Uterus (tissue), 4 donors: ENCODE measurements around the gene HSPA5. TPM values are rescaled to one million over a fixed set of nuclear protein-coding genes. Genes with fewer than 3 reads are reported as not detected.

ENCODE experiments used
- DNase-seq, 2 donors: peaks; one replicate each; pipeline ENCODE4 v3.0.0-alpha.2; 2019 to 2020
- H3K27ac ChIP-seq, 2 donors: fragments of 200-600 bp; sonication (generic); 1 replicate in 1 of 2; 2 replicates in 1 of 2; pipeline ENCODE4 v1.5.1; 2016 to 2018
- H3K27me3 ChIP-seq, 2 donors: fragments of 200-600 bp; sonication (generic); one replicate each; pipeline ENCODE4 v1.5.1; 2018 to 2019; ENCODE audit warnings: control low read depth in 1 of 2
- H3K36me3 ChIP-seq, 2 donors: fragments of 200-600 bp; sonication (generic); one replicate each; pipeline ENCODE4 v1.5.1; 2019; ENCODE audit warnings: control low read depth in 1 of 2
- H3K4me1 ChIP-seq, 2 donors: fragments of 200-600 bp; sonication (generic); one replicate each; pipeline ENCODE4 v1.5.1; 2018 to 2019; ENCODE audit warnings: control low read depth in 1 of 2
- H3K4me3 ChIP-seq, 2 donors: fragments of 200-600 bp; sonication (generic); 1 replicate in 1 of 2; 2 replicates in 1 of 2; pipeline ENCODE4 v1.5.1; 2018 to 2019; ENCODE audit warnings: mild to moderate bottlenecking in 1 of 2
- H3K9me3 ChIP-seq, 2 donors: fragments of 200-600 bp; sonication (generic); one replicate each; pipeline ENCODE4 v1.5.1; 2019; ENCODE audit warnings: control low read depth in 1 of 2
- POLR2A ChIP-seq, 2 donors: fragments of 450-650 bp; IDR thresholded peaks; one replicate each; pipeline ENCODE4 v1.6.1; 2016; ENCODE audit warnings: antibody characterized with exemption in 2 of 2, mild to moderate bottlenecking in 1 of 2, moderate library complexity in 1 of 2
- intact Hi-C: fragments of 100-400 bp; cut with DNase I; formaldehyde crosslinking; loops from one replicate; pipeline ENCODE4 v1.15.1; 2023; ENCODE audit warnings: low total_unique reads
- total RNA-seq, 4 donors: library from RNA; depleted of rRNA in 3 of 4; stranded (reverse); fragments of >200 nt in 3 of 4; gene quantifications; one replicate each; pipeline versions ENCODE4 v1.1.0 to v1.2.4, GENCODE V29; 2014 to 2023
- TF ChIP-seq, protein P1 (sequence below), 4 experiments: fragments of 200-600 bp in 2 of 4; fragments of 450-650 bp in 2 of 4; sonication (generic) in 2 of 4; IDR thresholded peaks; one replicate each; pipeline ENCODE4 v1.5.1; 2016 to 2019; ENCODE audit warnings: antibody characterized with exemption in 4 of 4, mild to moderate bottlenecking in 2 of 4, moderate library complexity in 1 of 4
- donor health status: DM: yes; HTN: yes; CAD: no.

The HSPA5 gene
- total RNA-seq, 4 donors from 2014 or later: 23.1 to 143 (median 88.4) TPM

DNA sequence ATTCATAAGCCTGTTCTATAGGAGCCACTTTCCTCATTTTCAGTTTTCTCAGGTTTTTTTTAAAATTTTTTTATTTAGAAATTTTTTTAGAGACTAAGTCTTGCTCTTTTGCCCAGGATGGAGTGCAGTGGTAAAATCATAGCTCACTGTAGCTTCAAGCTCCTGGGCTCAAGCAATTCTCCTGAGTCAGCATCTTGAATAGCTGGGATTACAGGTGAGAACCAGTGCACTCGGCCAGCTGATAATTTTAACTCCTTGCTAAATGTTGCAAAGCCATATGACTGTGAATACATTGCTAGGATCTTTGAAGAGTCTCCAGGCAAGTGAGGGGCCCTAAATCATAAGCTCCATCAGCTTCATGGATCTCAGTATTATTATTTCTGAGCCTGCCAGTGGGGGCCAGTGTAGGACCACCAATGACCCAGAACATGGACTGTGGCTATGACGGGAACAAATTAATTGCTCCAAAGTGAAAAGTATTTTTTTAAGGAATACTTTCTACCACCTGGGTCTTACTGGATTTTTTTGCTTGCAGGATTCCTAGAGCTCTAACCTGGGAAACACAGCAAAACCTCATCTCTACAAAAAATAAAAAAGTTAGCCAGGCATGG lies 14.7 kb upstream of the HSPA5 start:
- no peak for DNase-seq
- Histone ChIP-seq H3K27ac (no peak overlapping the region), H3K4me1 (no peaks in the 10 kb centered on the region), H3K36me3 (no peaks in the 10 kb centered on the region), H3K27me3 (no peaks in the 10 kb centered on the region), H3K4me3 (no peak overlapping the region), H3K9me3 (no peaks in the 10 kb centered on the region)
- intact Hi-C loops: no loop called here
- TF ChIP-seq, protein P1, sequence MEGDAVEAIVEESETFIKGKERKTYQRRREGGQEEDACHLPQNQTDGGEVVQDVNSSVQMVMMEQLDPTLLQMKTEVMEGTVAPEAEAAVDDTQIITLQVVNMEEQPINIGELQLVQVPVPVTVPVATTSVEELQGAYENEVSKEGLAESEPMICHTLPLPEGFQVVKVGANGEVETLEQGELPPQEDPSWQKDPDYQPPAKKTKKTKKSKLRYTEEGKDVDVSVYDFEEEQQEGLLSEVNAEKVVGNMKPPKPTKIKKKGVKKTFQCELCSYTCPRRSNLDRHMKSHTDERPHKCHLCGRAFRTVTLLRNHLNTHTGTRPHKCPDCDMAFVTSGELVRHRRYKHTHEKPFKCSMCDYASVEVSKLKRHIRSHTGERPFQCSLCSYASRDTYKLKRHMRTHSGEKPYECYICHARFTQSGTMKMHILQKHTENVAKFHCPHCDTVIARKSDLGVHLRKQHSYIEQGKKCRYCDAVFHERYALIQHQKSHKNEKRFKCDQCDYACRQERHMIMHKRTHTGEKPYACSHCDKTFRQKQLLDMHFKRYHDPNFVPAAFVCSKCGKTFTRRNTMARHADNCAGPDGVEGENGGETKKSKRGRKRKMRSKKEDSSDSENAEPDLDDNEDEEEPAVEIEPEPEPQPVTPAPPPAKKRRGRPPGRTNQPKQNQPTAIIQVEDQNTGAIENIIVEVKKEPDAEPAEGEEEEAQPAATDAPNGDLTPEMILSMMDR (IDR thresholded peaks at IDR 0.05): no peak
- TF ChIP-seq POLR2A (IDR thresholded peaks at IDR 0.05): no peak

- intact Hi-C loops: no loop called here
- DNase-seq: no peak
Observed at GRCh38 chr9:125254231-125254630, 13.1 kb upstream of the HSPA5 start.

GRCh38 chr9:125246261-125246667 lies 5.1 kb upstream of the HSPA5 start:
- Histone ChIP-seq H3K4me1 (no peaks in the 10 kb centered on the region), H3K27ac (no peak overlapping the region), H3K9me3 (no peaks in the 10 kb centered on the region), H3K4me3 (no peak overlapping the region), H3K36me3 (no peaks in the 10 kb centered on the region), H3K27me3 (no peaks in the 10 kb centered on the region)
- DNase-seq: no peak
- intact Hi-C loops: no loop called here
- no peak for TF ChIP-seq POLR2A (IDR thresholded peaks at IDR 0.05)
- TF ChIP-seq, protein P1 (IDR thresholded peaks at IDR 0.05): no peak

More at GRCh38 chr9:125254231-125254630, 13.1 kb upstream of the HSPA5 start:
- Histone ChIP-seq H3K4me1 (no peaks in the 10 kb centered on the region), H3K27ac (no peak overlapping the region), H3K36me3 (no peaks in the 10 kb centered on the region), H3K27me3 (no peaks in the 10 kb centered on the region), H3K9me3 (no peaks in the 10 kb centered on the region), H3K4me3 (no peak overlapping the region)
- no peak for TF ChIP-seq POLR2A (IDR thresholded peaks at IDR 0.05)
- TF ChIP-seq, protein P1 (IDR thresholded peaks at IDR 0.05): no peak

DNA sequence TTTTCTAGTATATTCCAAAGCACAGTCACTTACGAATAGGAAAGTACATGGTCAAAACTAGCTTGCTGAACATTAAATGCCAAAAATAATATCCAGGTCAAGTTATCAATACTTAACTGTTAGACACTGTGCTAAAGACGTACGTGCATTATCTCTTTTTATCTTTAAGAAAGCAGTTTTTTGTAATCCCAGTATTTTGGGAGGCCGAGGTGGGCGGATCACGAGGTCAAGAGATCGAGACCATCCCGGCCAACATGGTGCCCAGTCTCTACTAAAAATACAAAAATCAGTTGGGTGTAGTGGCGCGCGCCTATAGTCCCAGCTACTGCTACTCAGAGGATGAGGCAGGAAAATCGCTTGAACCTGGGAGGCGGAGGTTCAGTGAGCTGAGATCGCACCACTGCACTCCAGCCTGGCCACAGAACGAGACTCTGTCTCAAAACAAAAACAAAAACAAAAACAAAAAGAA lies 2.7 kb upstream of the HSPA5 start:
- DNase-seq: no peak
- Histone ChIP-seq H3K27ac (no peak overlapping the region), H3K27me3 (no peaks in the 10 kb centered on the region), H3K9me3 (no peaks in the 10 kb centered on the region), H3K4me1 (no peaks in the 10 kb centered on the region), H3K36me3 (no peaks in the 10 kb centered on the region), H3K4me3 (no peak overlapping the region)
- no peak for TF ChIP-seq POLR2A (IDR thresholded peaks at IDR 0.05)
- TF ChIP-seq, protein P1 (IDR thresholded peaks at IDR 0.05): no peak
- intact Hi-C loops: no loop called here

DNA sequence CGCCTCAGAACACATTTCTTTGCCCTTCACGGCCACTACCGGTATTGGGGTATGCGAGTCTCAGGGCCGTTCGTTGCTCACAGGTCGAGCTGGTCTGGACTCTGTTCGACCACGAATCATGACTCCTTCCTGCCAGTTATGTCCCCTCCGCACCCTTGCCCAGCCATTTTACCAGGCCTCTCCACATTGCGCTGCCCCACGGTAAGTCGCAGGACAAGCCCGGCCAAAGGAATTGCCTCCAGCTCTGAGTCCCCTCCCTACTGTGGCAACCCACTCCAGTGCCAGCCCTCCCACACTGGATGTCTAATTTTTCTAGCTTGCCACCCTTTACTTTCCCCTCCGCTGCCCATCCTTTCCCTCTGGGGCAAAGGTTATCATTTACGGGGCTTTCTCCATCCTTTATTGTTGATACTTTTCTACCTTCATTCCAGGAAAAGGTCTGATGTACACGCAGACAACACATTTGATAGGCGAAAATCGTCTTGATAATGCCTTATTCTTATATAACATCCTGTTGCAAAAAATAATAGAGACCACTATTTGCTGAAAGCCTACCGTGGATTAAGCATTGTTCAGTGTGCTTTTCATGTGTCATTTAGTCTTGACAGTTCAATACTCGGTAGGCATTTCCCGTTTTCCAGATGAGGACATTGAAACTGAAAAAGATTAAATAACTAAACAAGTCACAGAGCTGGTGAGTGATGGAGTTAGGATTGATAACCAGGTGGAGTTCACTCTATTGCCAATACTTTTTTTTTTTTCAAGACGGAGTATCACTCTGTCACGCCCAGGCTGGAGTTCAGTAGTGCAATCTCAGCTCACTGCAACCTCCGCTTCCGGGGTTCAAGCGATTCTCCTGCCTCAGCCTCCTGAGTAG lies 958 bp upstream of the HSPA5 start:
- peaks cover 0 to 6% of the 10 kb centered on the region in 2 donors for H3K4me1 ChIP-seq
- H3K27ac ChIP-seq: peak overlapping the region; percentile 93 to 96
- H3K9me3 ChIP-seq: no peaks in the 10 kb centered on the region
- H3K27me3 ChIP-seq: no peaks in the 10 kb centered on the region
- no peaks in the 10 kb centered on the region for H3K36me3 ChIP-seq
- TF ChIP-seq POLR2A (IDR thresholded peaks at IDR 0.05): no peak
- TF ChIP-seq, protein P1 (IDR thresholded peaks at IDR 0.05): no peak
- H3K4me3 ChIP-seq: peak overlapping the region; percentile 61 to 83
- intact Hi-C loops: no loop called here
- peak in 1 of 2 donors; percentile 39 for DNase-seq
